Gastroesophageal sphincter (tissue), 3 donors: Measurements from ENCODE around the gene PREX1.

Source experiments
- POLR2AphosphoS5 ChIP-seq: sonication (generic); formaldehyde crosslinking; IDR thresholded peaks from one replicate; pipeline ENCODE4 v1.6.1; 2017; ENCODE audit warnings: antibody characterized with exemption
- TF ChIP-seq, protein P1 (sequence below), 4 experiments: fragments of 200-600 bp in 2 of 4; fragments of 450-650 bp in 2 of 4; sonication (generic) in 1 of 4; IDR thresholded peaks; one replicate each; pipeline ENCODE4 v1.5.1; 2017 to 2019; ENCODE audit warnings: antibody characterized with exemption in 4 of 4, mild to moderate bottlenecking in 2 of 4, moderate library complexity in 2 of 4

- TF ChIP-seq, protein P1, sequence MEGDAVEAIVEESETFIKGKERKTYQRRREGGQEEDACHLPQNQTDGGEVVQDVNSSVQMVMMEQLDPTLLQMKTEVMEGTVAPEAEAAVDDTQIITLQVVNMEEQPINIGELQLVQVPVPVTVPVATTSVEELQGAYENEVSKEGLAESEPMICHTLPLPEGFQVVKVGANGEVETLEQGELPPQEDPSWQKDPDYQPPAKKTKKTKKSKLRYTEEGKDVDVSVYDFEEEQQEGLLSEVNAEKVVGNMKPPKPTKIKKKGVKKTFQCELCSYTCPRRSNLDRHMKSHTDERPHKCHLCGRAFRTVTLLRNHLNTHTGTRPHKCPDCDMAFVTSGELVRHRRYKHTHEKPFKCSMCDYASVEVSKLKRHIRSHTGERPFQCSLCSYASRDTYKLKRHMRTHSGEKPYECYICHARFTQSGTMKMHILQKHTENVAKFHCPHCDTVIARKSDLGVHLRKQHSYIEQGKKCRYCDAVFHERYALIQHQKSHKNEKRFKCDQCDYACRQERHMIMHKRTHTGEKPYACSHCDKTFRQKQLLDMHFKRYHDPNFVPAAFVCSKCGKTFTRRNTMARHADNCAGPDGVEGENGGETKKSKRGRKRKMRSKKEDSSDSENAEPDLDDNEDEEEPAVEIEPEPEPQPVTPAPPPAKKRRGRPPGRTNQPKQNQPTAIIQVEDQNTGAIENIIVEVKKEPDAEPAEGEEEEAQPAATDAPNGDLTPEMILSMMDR (IDR thresholded peaks at IDR 0.05), result no peak
- no peak for TF ChIP-seq POLR2AphosphoS5
Measured at GRCh38 chr20:48769069-48769983, 58.5 kb downstream of the PREX1 start.
